Activated naive CD4-positive, alpha-beta T cell treated with anti-CD3 and anti-CD28 coated beads, Interleukin-2, amount 10 ng/mL, durations not matched to agents 7 days and 5 days (primary cell): ENCODE results near the gene ANXA2.
"Not testable (repeated sequence)": the region's sequence is repeated elsewhere in the genome, so short reads cannot be mapped to it uniquely, and the experiment has no call there.

Experiments used
- CTCF ChIA-PET: fragments of 350-600 bp; sonication (Branson Sonifier 250); formaldehyde crosslinking; loops from one replicate; lab custom pipeline; 2021; ENCODE audit warnings: antibody characterized with exemption; lab: Charles Lee
- DNase-seq: peaks from one replicate; pipeline ENCODE4 v3.0.0-alpha.2; 2020
- H3K27ac Mint-ChIP-seq: one replicate; pipeline ENCODE4 v1.8.0; 2021; ENCODE audit warnings: mild to moderate bottlenecking, moderate library complexity, mixed read lengths
- H3K27me3 Mint-ChIP-seq: one replicate; pipeline ENCODE4 v1.8.0; 2021; ENCODE audit warnings: mild to moderate bottlenecking, mixed read lengths
- H3K36me3 Mint-ChIP-seq: one replicate; pipeline ENCODE4 v1.8.0; 2021; ENCODE audit warnings: mixed read lengths
- H3K4me1 Mint-ChIP-seq: one replicate; pipeline ENCODE4 v1.8.0; 2021; ENCODE audit warnings: mixed read lengths
- H3K4me3 Mint-ChIP-seq: one replicate; pipeline ENCODE4 v1.8.0; 2021; ENCODE audit warnings: mild to moderate bottlenecking, moderate library complexity, mixed read lengths
- H3K9me3 Mint-ChIP-seq: one replicate; pipeline ENCODE4 v1.8.0; 2021; ENCODE audit warnings: mixed read lengths

ANXA2 gene

DNA sequence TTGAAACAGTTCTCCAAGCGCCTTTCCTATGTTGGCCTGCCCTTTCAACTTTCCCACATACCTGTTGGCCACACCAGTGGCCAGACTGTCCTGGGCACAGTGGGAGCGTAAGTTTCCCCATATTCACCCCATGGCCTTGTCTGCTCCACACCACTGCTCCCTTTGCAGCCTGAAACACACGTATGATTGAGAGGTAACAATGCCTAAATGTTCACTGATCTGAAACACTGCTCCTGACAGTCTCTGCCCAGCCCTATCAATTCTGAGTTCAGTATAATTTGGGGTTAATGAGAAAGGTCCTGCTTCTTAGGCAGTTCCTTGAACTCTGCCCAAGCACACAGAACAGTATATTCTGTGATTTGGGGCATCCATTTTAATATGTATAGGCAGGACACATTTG, 52.2 kb downstream of the ANXA2 start:
- CTCF ChIA-PET = no interaction called here
- no peak overlapping the region for H3K27ac Mint-ChIP-seq
- H3K4me1 Mint-ChIP-seq = peaks cover 3% of the 10 kb centered on the region
- H3K9me3 Mint-ChIP-seq = no peaks in the 10 kb centered on the region
- DNase-seq = no peak
- H3K36me3 Mint-ChIP-seq = peaks cover 42% of the 10 kb centered on the region
- peaks cover 13% of the 10 kb centered on the region for H3K27me3 Mint-ChIP-seq
- no peak overlapping the region for H3K4me3 Mint-ChIP-seq

DNA sequence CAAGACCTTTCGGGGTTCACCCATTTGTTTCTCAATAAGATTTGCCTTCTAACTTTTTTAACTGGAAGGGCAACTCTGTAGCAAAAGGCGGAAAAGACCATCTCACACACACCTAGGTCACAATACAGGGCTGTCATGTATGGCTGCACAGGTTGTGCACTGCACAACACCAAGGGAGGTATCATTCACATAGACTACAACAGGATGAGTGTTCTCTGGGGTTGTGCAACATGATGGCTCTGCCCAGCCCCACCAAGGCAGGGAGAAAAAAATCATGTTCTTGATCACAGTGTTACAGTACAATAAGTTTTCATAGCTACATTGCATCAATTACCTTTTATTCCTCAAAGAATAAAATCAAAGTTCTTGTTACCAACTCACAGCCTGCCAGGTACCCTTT, 52.8 kb downstream of the ANXA2 start:
- H3K4me1 Mint-ChIP-seq = peaks cover 3% of the 10 kb centered on the region
- no peaks in the 10 kb centered on the region for H3K9me3 Mint-ChIP-seq
- H3K4me3 Mint-ChIP-seq = no peak overlapping the region
- no peak for DNase-seq
- CTCF ChIA-PET = no interaction called here
- peaks cover 15% of the 10 kb centered on the region for H3K27me3 Mint-ChIP-seq
- peaks cover 37% of the 10 kb centered on the region for H3K36me3 Mint-ChIP-seq
- H3K27ac Mint-ChIP-seq = no peak overlapping the region

DNA sequence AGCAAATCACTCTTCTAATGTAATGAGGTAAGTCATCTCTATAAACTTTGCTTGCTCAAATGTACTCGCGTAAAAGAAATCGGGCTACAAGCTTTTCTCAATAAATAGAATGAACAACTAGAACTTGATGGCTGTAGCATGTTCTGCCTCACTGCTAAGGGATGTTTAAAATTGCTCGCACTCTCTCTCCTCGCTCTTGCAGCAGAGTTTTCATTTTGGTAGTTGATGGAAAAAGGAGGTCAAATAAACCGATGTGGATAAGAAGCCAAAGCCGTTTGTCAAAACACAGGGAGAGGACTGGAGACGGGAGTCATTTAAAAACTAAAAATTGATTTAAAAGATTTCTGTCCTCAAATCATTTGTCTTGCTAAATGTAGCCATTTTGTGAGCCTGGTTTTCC, 53.3 kb downstream of the ANXA2 start:
- Mint-ChIP-seq H3K36me3 (peaks cover 36% of the 10 kb centered on the region), H3K9me3 (no peaks in the 10 kb centered on the region), H3K27ac (no peak overlapping the region), H3K4me1 (peaks cover 1% of the 10 kb centered on the region), H3K4me3 (no peak overlapping the region), H3K27me3 (peaks cover 15% of the 10 kb centered on the region)
- no peak for DNase-seq
- CTCF ChIA-PET = interaction anchor here (1.8 kb wide), 1 partner anchor 16 kb away, joined by 11 read pairs; no protein-coding TSS in a partner anchor

DNA sequence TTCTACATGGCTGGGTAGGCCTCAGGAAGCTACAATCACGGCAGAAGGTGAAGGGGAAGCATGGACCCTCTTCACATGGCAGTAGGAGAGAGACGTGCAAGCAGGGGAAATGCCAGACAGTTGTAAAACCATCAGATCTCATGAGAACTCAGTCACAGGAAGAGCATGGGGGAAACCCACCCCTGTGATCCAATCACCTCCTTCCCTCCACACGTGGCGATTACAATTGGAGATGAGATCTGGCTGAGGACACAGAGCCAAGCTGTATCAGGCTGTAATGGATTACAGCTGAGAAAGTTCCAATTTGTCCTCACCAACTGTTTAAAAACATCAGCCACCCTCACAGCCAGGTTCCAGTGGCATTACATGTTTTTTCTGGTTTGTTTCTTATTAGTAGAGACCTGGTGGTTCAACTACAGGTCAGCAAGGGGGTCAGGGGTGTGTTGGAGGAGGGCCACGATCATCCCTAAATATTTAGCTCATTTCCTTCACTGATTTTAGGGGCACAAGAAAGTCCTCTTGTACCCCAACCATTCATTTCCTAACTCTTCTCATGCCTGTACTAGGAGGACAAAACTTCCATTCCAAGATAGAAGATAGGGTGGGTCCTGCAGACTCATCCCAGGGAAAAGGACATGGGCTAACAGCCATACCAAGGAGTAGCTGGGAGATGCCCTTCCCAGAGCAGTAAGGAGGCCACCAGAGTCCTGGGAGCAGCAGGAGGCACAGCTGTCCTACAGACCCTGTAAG, 54.4 kb downstream of the ANXA2 start:
- CTCF ChIA-PET = interaction anchor here (1.4 to 1.8 kb wide), 2 partner anchors 15 to 16 kb away, joined by 3 to 11 read pairs; no protein-coding TSS in a partner anchor
- Mint-ChIP-seq H3K27me3 (peaks cover 16% of the 10 kb centered on the region), H3K27ac (no peak overlapping the region), H3K4me1 (no peaks in the 10 kb centered on the region), H3K9me3 (no peaks in the 10 kb centered on the region), H3K4me3 (no peak overlapping the region), H3K36me3 (peaks cover 28% of the 10 kb centered on the region)
- no peak for DNase-seq

DNA sequence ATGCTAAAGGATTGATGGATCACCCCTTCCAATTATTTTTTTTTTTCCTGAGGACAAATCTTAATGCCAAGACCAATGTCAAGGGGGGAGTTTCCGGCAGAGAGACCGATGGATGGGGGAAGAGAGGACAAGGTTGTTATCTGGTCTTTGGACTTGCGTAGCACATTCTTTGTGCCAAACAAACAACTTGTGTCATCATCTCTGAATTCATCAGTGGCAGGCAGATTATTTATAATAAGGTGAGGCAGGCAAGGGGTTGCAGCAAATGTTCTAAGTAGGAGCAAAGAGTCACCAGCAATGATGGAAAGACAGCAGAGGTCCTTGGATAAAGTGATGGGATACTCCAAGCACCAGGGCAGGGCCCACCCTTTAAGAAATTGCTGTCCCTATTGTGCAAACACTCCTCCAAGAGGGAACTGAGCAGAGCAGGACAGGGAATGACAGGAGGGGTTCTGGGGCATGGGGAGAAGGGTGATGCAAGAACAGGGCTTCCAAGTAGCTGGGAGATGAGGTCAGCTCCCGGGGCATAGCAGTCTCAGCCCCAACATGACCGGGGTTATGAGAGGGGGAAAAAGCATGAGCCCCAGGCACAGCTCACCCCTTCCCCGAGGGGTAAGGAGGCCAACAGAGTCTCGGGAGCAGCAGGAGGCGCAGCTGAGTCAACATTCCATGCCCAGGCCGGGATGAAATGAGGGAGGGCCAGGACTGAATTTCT, 57.4 kb downstream of the ANXA2 start:
- H3K9me3 Mint-ChIP-seq = no peaks in the 10 kb centered on the region
- H3K27ac Mint-ChIP-seq = no peak overlapping the region
- H3K4me1 Mint-ChIP-seq = no peaks in the 10 kb centered on the region
- H3K27me3 Mint-ChIP-seq = peaks cover 29% of the 10 kb centered on the region
- CTCF ChIA-PET = no interaction called here
- no peak overlapping the region for H3K4me3 Mint-ChIP-seq
- H3K36me3 Mint-ChIP-seq = peaks cover 2% of the 10 kb centered on the region
- no peak for DNase-seq

- peaks cover 37% of the 10 kb centered on the region for H3K27me3 Mint-ChIP-seq
Observed at GRCh38 chr15:60339236-60339635, 58.5 kb downstream of the ANXA2 start.

GRCh38 chr15:60338810-60339209, 59.0 kb downstream of the ANXA2 start:
- DNase-seq = no peak
- CTCF ChIA-PET = no interaction called here
- Mint-ChIP-seq H3K9me3 (no peaks in the 10 kb centered on the region), H3K4me3 (no peak overlapping the region), H3K36me3 (no peaks in the 10 kb centered on the region), H3K27ac (no peak overlapping the region), H3K27me3 (peaks cover 41% of the 10 kb centered on the region), H3K4me1 (no peaks in the 10 kb centered on the region)

More at GRCh38 chr15:60339236-60339635, 58.5 kb downstream of the ANXA2 start:
- Mint-ChIP-seq H3K27ac (no peak overlapping the region), H3K4me1 (no peaks in the 10 kb centered on the region), H3K36me3 (no peaks in the 10 kb centered on the region), H3K4me3 (no peak overlapping the region), H3K9me3 (no peaks in the 10 kb centered on the region)
- DNase-seq = no peak
- CTCF ChIA-PET = no interaction called here

DNA sequence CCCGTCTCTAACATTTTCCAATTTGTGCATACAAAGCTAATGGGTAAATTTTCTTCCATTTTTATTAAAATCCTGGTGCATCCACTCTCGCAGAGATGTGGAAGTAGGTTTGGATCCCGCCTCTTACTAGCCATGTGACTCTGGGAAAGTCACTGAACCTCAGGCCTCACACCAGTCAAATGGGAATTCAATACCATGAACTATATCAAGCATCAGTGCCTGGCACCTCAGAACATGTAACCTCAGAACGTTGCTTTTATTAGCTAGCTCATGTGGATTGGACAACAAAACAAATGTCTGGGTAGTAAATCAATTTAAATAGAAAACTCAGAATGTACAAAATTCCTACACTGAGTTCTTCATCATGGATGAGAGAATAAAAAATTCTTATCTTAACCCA, 60.7 kb downstream of the ANXA2 start:
- CTCF ChIA-PET = no interaction called here
- Mint-ChIP-seq H3K4me1 (no peaks in the 10 kb centered on the region), H3K9me3 (no peaks in the 10 kb centered on the region), H3K27ac (no peak overlapping the region), H3K36me3 (no peaks in the 10 kb centered on the region), H3K4me3 (no peak overlapping the region), H3K27me3 (peaks cover 51% of the 10 kb centered on the region)
- DNase-seq = no peak

GRCh38 chr15:60335296-60335695, 62.5 kb downstream of the ANXA2 start:
- H3K4me1 Mint-ChIP-seq, H3K36me3 Mint-ChIP-seq, H3K4me3 Mint-ChIP-seq, H3K27ac Mint-ChIP-seq, H3K9me3 Mint-ChIP-seq, CTCF ChIA-PET, DNase-seq: not testable (repeated sequence)
- peaks cover 44% of the 10 kb centered on the region for H3K27me3 Mint-ChIP-seq

DNA sequence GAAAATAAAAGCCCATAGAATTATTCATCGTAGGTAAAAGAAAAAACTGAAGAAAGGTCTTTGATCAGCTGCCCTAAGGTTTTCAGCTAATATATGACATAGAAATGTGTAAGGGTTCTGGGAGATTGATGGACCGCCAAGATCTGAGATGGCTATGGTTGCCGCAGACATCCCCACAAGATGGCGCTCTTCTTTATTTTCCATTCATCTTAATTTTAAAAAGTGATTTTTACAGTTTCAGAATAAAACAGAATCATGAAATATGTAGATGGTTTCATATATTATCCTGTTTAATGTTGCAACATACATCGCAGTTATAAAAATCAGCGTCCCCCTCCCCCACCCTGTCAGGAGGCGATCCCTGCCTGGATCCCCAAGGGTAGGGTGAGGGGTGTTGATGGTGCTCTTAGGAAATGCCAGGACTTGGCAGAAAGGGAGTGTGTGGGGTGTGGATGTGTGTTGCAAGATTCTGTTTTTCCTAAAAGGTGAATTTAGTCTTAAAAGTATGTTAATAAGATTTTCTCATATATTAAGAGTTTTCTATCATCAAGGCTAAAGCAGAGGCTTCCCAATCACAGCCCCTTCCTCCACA, 68.8 kb downstream of the ANXA2 start:
- Mint-ChIP-seq H3K27ac (no peak overlapping the region), H3K36me3 (no peaks in the 10 kb centered on the region), H3K9me3 (no peaks in the 10 kb centered on the region), H3K4me1 (peaks cover 11% of the 10 kb centered on the region), H3K27me3 (peaks cover 52% of the 10 kb centered on the region), H3K4me3 (no peak overlapping the region)
- peak; percentile 45 for DNase-seq
- CTCF ChIA-PET = interaction anchor here (0.6 to 6.5 kb wide), 13 partner anchors 10 to 638 kb away, joined by 3 to 73 read pairs (median 3); no protein-coding TSS in a partner anchor

DNA sequence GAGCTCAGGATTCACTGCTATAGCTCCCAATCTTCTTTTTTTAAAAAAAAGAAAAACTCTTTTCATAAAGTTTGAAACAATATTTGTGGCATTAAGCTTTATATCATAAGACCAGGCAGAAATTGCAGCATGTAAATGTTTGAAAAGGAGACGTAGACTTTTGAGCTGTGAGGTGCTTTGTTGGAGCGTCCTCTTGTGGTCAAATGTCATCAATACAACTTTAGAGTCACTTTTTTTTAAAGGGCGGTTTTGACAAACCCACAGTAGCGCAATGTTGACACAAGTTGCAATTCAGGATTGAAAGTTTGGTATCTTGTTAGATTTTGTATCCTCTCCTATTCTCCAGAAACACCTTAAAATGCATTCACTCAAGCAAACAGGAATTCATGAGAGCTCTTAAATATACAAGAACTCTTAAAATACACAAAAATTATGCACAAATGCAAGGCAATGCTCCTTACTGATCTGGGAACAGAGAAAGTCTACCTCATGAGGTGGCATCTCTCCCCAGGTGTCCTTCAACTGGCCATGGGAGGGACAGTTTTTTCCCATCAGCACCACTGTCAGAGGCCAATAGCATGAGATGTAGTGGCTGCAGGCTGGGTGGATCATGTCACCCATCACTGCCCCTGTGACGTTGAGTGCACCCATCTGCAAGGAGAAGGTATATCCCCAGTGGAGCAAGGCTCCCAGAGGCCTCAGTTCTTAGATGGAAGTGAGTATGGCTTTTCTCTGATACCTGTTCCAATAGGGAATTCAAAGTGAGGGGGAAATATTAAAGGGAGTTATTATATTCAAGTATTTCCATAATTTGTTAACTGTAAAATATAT, 70.7 kb downstream of the ANXA2 start:
- Mint-ChIP-seq H3K27ac (no peak overlapping the region), H3K4me3 (no peak overlapping the region)
- DNase-seq = peak; percentile 49

GRCh38 chr15:60326343-60326742, 71.4 kb downstream of the ANXA2 start:
- Mint-ChIP-seq H3K4me1 (peaks cover 11% of the 10 kb centered on the region), H3K27me3 (peaks cover 59% of the 10 kb centered on the region), H3K4me3 (no peak overlapping the region), H3K27ac (no peak overlapping the region), H3K36me3 (no peaks in the 10 kb centered on the region), H3K9me3 (no peaks in the 10 kb centered on the region)
- CTCF ChIA-PET = interaction anchor here (0.6 to 6.5 kb wide), 31 partner anchors 10 to 1376 kb away, joined by 3 to 73 read pairs (median 3); no protein-coding TSS in a partner anchor
- DNase-seq = no peak

More for the DNA sequence above, 70.7 kb downstream of the ANXA2 start:
- Mint-ChIP-seq H3K27me3 (peaks cover 55% of the 10 kb centered on the region), H3K36me3 (no peaks in the 10 kb centered on the region), H3K9me3 (no peaks in the 10 kb centered on the region), H3K4me1 (peaks cover 11% of the 10 kb centered on the region)
- CTCF ChIA-PET = interaction anchor here (0.6 to 6.5 kb wide), 31 partner anchors 11 to 1377 kb away, joined by 3 to 73 read pairs (median 3); no protein-coding TSS in a partner anchor

- H3K27me3 Mint-ChIP-seq = peaks cover 59% of the 10 kb centered on the region
- no peak for DNase-seq
- H3K4me3 Mint-ChIP-seq = no peak overlapping the region
- H3K27ac Mint-ChIP-seq = no peak overlapping the region
- no peaks in the 10 kb centered on the region for H3K36me3 Mint-ChIP-seq
- peaks cover 11% of the 10 kb centered on the region for H3K4me1 Mint-ChIP-seq
- CTCF ChIA-PET = interaction anchor here (0.6 to 6.5 kb wide), 20 partner anchors 10 to 634 kb away, joined by 3 to 73 read pairs (median 4); no protein-coding TSS in a partner anchor
- no peaks in the 10 kb centered on the region for H3K9me3 Mint-ChIP-seq
Observed at GRCh38 chr15:60325905-60326304, 71.9 kb downstream of the ANXA2 start.
